Esophagus squamous epithelium (tissue), 4 donors: ENCODE measurements around the gene MPP3.

Experiments used
- POLR2A ChIP-seq, 4 donors: fragments of 450-650 bp; IDR thresholded peaks; one replicate each; pipeline ENCODE4 v1.6.1; 2017; ENCODE audit warnings: antibody characterized with exemption in 4 of 4, mild to moderate bottlenecking in 4 of 4, moderate library complexity in 3 of 4
- TF ChIP-seq, protein P1 (sequence below), 6 experiments: fragments of 450-650 bp in 4 of 6; fragments of 200-600 bp in 2 of 6; sonication (generic) in 2 of 6; IDR thresholded peaks; one replicate each; pipeline ENCODE4 v1.5.1; 2016 to 2019; ENCODE audit warnings: antibody characterized with exemption in 6 of 6, mild to moderate bottlenecking in 4 of 6, moderate library complexity in 4 of 6

DNA sequence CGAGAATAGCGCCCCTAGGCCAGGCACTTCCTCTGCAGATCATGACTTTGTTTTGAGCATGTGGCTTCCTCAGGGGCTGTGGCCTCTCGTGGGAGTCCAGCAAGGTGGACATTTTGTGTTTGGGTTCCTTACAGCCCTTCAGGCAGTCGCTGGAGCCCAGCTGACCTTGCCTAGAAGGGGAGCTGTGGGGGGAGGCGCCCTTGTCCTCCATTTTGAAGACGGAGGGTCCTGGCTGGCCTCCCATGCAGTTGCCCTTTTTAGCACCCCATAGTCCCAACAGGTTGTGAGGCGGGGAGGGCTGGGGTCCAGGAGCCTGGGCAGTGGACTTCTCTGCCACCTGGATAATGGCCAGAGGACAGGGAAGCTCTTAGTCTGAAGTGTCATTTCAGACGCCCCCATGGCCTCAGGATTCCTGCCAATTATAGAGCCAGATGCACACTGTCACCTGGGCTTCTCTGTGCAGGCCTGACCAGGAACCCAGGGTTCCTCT is 75.7 kb downstream of the MPP3 start:
- TF ChIP-seq, protein P1, sequence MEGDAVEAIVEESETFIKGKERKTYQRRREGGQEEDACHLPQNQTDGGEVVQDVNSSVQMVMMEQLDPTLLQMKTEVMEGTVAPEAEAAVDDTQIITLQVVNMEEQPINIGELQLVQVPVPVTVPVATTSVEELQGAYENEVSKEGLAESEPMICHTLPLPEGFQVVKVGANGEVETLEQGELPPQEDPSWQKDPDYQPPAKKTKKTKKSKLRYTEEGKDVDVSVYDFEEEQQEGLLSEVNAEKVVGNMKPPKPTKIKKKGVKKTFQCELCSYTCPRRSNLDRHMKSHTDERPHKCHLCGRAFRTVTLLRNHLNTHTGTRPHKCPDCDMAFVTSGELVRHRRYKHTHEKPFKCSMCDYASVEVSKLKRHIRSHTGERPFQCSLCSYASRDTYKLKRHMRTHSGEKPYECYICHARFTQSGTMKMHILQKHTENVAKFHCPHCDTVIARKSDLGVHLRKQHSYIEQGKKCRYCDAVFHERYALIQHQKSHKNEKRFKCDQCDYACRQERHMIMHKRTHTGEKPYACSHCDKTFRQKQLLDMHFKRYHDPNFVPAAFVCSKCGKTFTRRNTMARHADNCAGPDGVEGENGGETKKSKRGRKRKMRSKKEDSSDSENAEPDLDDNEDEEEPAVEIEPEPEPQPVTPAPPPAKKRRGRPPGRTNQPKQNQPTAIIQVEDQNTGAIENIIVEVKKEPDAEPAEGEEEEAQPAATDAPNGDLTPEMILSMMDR (IDR thresholded peaks at IDR 0.05) = no peak
- TF ChIP-seq POLR2A (IDR thresholded peaks at IDR 0.05) = no peak
